ENCODE data around the gene CTBS. TPM values are rescaled to one million over a fixed set of nuclear protein-coding genes. Genes with fewer than 3 reads are reported as not detected.
"Not testable (repeated sequence)": the region's sequence is repeated elsewhere in the genome, so short reads cannot be mapped to it uniquely, and the experiment has no call there.

CTBS gene
- total RNA-seq, 2 donors from 2014 or later, result 13.6 to 22.7 TPM

GRCh38 chr1:84510668-84511067 lies 63.6 kb downstream of the CTBS start:
- Histone ChIP-seq H3K9me3 (no peaks in the 10 kb centered on the region), H3K9ac (ENCODE audit: low read depth in 2 of 2, low read length in 2 of 2) (no peak overlapping the region), H3K27me3 (no peaks in the 10 kb centered on the region), H3K4me3 (no peak overlapping the region), H3K36me3 (no peaks in the 10 kb centered on the region), H3K27ac (no peak overlapping the region), H3K4me1 (no peaks in the 10 kb centered on the region)
- intact Hi-C loops (cut with DNase I), result no loop called here
- DNase-seq, result no peak
- no peak for TF ChIP-seq CTCF (IDR thresholded peaks at IDR 0.05)

GRCh38 chr1:84510165-84510564 lies 64.1 kb downstream of the CTBS start:
- no peaks in the 10 kb centered on the region for H3K4me1 ChIP-seq
- H3K9ac ChIP-seq (ENCODE audit: low read depth in 2 of 2, low read length in 2 of 2), result no peak overlapping the region
- no peaks in the 10 kb centered on the region for H3K36me3 ChIP-seq
- no peak for TF ChIP-seq CTCF (IDR thresholded peaks at IDR 0.05)
- no peak for DNase-seq
- no peak overlapping the region for H3K27ac ChIP-seq
- no peaks in the 10 kb centered on the region for H3K9me3 ChIP-seq
- intact Hi-C loops (cut with DNase I), result no loop called here
- no peaks in the 10 kb centered on the region for H3K27me3 ChIP-seq
- H3K4me3 ChIP-seq, result no peak overlapping the region

GRCh38 chr1:84509029-84509428 lies 65.2 kb downstream of the CTBS start:
- no peak for TF ChIP-seq CTCF (IDR thresholded peaks at IDR 0.05)
- no peak overlapping the region for H3K9ac ChIP-seq (ENCODE audit: low read depth in 2 of 2, low read length in 2 of 2)
- no peak overlapping the region for H3K4me3 ChIP-seq
- no peak overlapping the region for H3K27ac ChIP-seq
- no peak for DNase-seq
- H3K4me1 ChIP-seq, result no peaks in the 10 kb centered on the region
- no peaks in the 10 kb centered on the region for H3K27me3 ChIP-seq
- no peaks in the 10 kb centered on the region for H3K36me3 ChIP-seq
- intact Hi-C loops (cut with DNase I), result loop anchor here (5.0 kb wide), 1 partner anchor 63 kb away; the partner anchor contains the start of gene CTBS
- no peaks in the 10 kb centered on the region for H3K9me3 ChIP-seq

- TF ChIP-seq CTCF (IDR thresholded peaks at IDR 0.05), result no peak
- Histone ChIP-seq H3K4me3 (no peak overlapping the region), H3K27ac (no peak overlapping the region), H3K9ac (ENCODE audit: low read depth in 2 of 2, low read length in 2 of 2) (no peak overlapping the region), H3K36me3 (no peaks in the 10 kb centered on the region), H3K9me3 (no peaks in the 10 kb centered on the region), H3K27me3 (no peaks in the 10 kb centered on the region), H3K4me1 (peaks cover under 1% of the 10 kb centered on the region)
- intact Hi-C loops (cut with DNase I), result loop anchor here (5.0 kb wide), 1 partner anchor 64 kb away; the partner anchor contains the start of gene CTBS
- DNase-seq, result no peak
Observed at GRCh38 chr1:84508510-84508909, 65.7 kb downstream of the CTBS start.

GRCh38 chr1:84507887-84508286 lies 66.4 kb downstream of the CTBS start:
- H3K4me1 ChIP-seq; H3K9me3 ChIP-seq; H3K27ac ChIP-seq; H3K27me3 ChIP-seq; H3K4me3 ChIP-seq; DNase-seq; H3K36me3 ChIP-seq; H3K9ac ChIP-seq (ENCODE audit: low read depth in 2 of 2, low read length in 2 of 2): not testable (repeated sequence)
- intact Hi-C loops (cut with DNase I), result loop anchor here (5.0 kb wide), 1 partner anchor 64 kb away; the partner anchor contains the start of gene CTBS

- no peaks in the 10 kb centered on the region for H3K27me3 ChIP-seq
- H3K9ac ChIP-seq (ENCODE audit: low read depth in 2 of 2, low read length in 2 of 2), result peak overlapping the region; percentile 91 to 97
- H3K9me3 ChIP-seq, result no peaks in the 10 kb centered on the region
- peaks cover 4% of the 10 kb centered on the region for H3K4me1 ChIP-seq
- no peak for DNase-seq
- peak overlapping the region; percentile 95 for H3K27ac ChIP-seq
- intact Hi-C loops (cut with DNase I), result loop anchor here (5.0 kb wide), 1 partner anchor 65 kb away; the partner anchor contains the start of gene CTBS
- TF ChIP-seq CTCF (IDR thresholded peaks at IDR 0.05), result no peak
- peak overlapping the region; percentile 70 for H3K4me3 ChIP-seq
- H3K36me3 ChIP-seq, result no peaks in the 10 kb centered on the region
Observed at GRCh38 chr1:84506729-84507453, 67.3 kb downstream of the CTBS start.

Measured in colonic mucosa (tissue), 4 donors.